HCT116 (cell line): Measurements from ENCODE around the gene PEX10. TPM values are rescaled to one million over a fixed set of nuclear protein-coding genes. Genes with fewer than 3 reads are reported as not detected.

Experiments used
- ATAC-seq: fragments of 200-7000 bp; cut with Tn5 transposase; 2 replicates; pipeline ENCODE4 v1.9.1; 2020; ENCODE audit warnings: mild to moderate bottlenecking, moderate library complexity
- BruUV-seq: library from RNA; stranded (reverse); fragments of 400-500 nt; replicated peaks from 2 replicates; lab custom pipeline; 2021; lab: Mats Ljungman, UMichigan
- CTCF ChIA-PET: fragments of 300-600 bp; sonication (Branson Sonifier 250); formaldehyde crosslinking; loops from one replicate; lab custom pipeline; 2021; ENCODE audit warnings: antibody characterized with exemption; lab: Charles Lee
- POLR2A ChIA-PET: fragments of 300-600, 350-600 bp; sonication (Branson Sonifier 250); formaldehyde crosslinking; loops from one replicate; lab custom pipeline; 2021; ENCODE audit warnings: antibody characterized with exemption; lab: Charles Lee
- RAD21 ChIA-PET, 2 experiments: fragments of 300-600 bp; sonication (Branson Sonifier 250); formaldehyde crosslinking; loops; one replicate each; lab custom pipeline; 2023; ENCODE audit warnings: low total read pairs in 2 of 2; ENCODE audit not compliant: uncharacterized antibody in 2 of 2, unreplicated experiment in 2 of 2, low non-redundant PET in 1 of 2; lab: Charles Lee
- DNase-seq: peaks from one replicate; pipeline ENCODE4 v3.0.0-alpha.2; 2010; ENCODE audit warnings: low read depth, low spot score
- H2AFZ ChIP-seq: fragments of 200-600 bp; shearing (Covaris generic), sonication (generic); 2 replicates; pipeline ENCODE4 v1.6.1; 2017; ENCODE audit warnings: low read depth, mixed run types, mixed read lengths, antibody characterized with exemption, low read length; ENCODE audit not compliant: poor library complexity, severe bottlenecking
- H3K27ac ChIP-seq: 2 replicates; pipeline ENCODE4 v1.5.1; 2012; ENCODE audit warnings: low read depth, low read length
- H3K27me3 ChIP-seq: fragments of 200-600 bp; sonication (generic); 2 replicates; pipeline ENCODE4 v1.6.1; 2016; ENCODE audit warnings: mixed run types, low read length, mixed read lengths; ENCODE audit not compliant: insufficient read depth
- H3K36me3 ChIP-seq, 2 experiments: fragments of 200-500 bp in 1 of 2; fragments of 200-600 bp in 1 of 2; sonication (Bioruptor generic) in 1 of 2; sonication (generic) in 1 of 2; 2 replicates each; pipeline versions ENCODE4 v1.5.1 to v1.6.1; 2014 to 2016; ENCODE audit warnings: low read length in 2 of 2, inconsistent platforms in 1 of 2, mixed read lengths in 1 of 2, mixed run types in 1 of 2; ENCODE audit not compliant: insufficient read depth in 2 of 2, control insufficient read depth in 1 of 2
- H3K4me1 ChIP-seq, 2 experiments: fragments of 200-600 bp in 1 of 2; sonication (generic) in 1 of 2; 2 replicates each; pipeline versions ENCODE4 v1.5.1 to v1.6.1; 2012 to 2017; ENCODE audit warnings: low read length in 2 of 2, inconsistent platforms in 1 of 2, mild to moderate bottlenecking in 1 of 2, mixed read lengths in 1 of 2, mixed run types in 1 of 2, moderate library complexity in 1 of 2; ENCODE audit not compliant: insufficient read depth in 2 of 2, control insufficient read depth in 1 of 2
- H3K4me2 ChIP-seq: fragments of 200-600 bp; sonication (generic); 2 replicates; pipeline ENCODE4 v1.6.1; 2017; ENCODE audit warnings: mixed run types, low read length, mixed read lengths
- H3K4me3 ChIP-seq, 2 experiments: fragments of 200-600 bp in 1 of 2; sonication (generic) in 1 of 2; replicated peaks in 1 of 2; 2 replicates each; pipeline ENCODE4 v1.5.1; 2011 to 2016; ENCODE audit warnings: low read length in 2 of 2, control low read depth in 1 of 2, low read depth in 1 of 2, mild to moderate bottlenecking in 1 of 2, mixed read lengths in 1 of 2, mixed run types in 1 of 2
- H3K79me2 ChIP-seq: fragments of 200-600 bp; sonication (generic); 2 replicates; pipeline ENCODE4 v1.6.1; 2017; ENCODE audit warnings: mild to moderate bottlenecking, mixed run types, low read length, moderate library complexity, mixed read lengths; ENCODE audit not compliant: insufficient read depth
- H3K9ac ChIP-seq: fragments of 200-600 bp; sonication (generic); 2 replicates; pipeline ENCODE4 v1.6.1; 2016; ENCODE audit warnings: low read length, mixed read lengths
- H3K9me2 ChIP-seq: fragments of 200-600 bp; sonication (generic), shearing (Covaris generic); 2 replicates; pipeline ENCODE4 v1.6.1; 2017; ENCODE audit warnings: mixed run types, mild to moderate bottlenecking, moderate library complexity; ENCODE audit not compliant: insufficient read depth
- H3K9me3 ChIP-seq, 2 experiments: fragments of 200-500 bp in 1 of 2; fragments of 200-600 bp in 1 of 2; sonication (Bioruptor generic) in 1 of 2; sonication (generic) in 1 of 2; 2 replicates each; pipeline ENCODE4 v1.6.1; 2014 to 2017; ENCODE audit warnings: low read length in 2 of 2, mixed read lengths in 2 of 2, inconsistent platforms in 1 of 2, low read depth in 1 of 2, mild to moderate bottlenecking in 1 of 2, mixed run types in 1 of 2, moderate library complexity in 1 of 2; ENCODE audit not compliant: control insufficient read depth in 1 of 2, insufficient read depth in 1 of 2
- H4K20me1 ChIP-seq: fragments of 200-600 bp; sonication (generic), shearing (Covaris generic); 2 replicates; pipeline ENCODE4 v1.6.1; 2017; ENCODE audit warnings: mixed run types, mild to moderate bottlenecking, moderate library complexity; ENCODE audit not compliant: insufficient read depth
- CEBPB ChIP-seq: IDR thresholded peaks from 2 replicates; pipeline ENCODE4 v1.6.1; 2012; ENCODE audit warnings: low read depth
- EGR1 ChIP-seq: IDR thresholded peaks from 2 replicates; pipeline ENCODE4 v1.6.1; 2012; ENCODE audit warnings: low read depth
- ELF1 ChIP-seq: IDR thresholded peaks from 2 replicates; pipeline ENCODE4 v1.6.1; 2012; ENCODE audit warnings: low read depth, borderline replicate concordance
- EZH2 ChIP-seq: fragments of 200-600 bp; sonication (generic); IDR thresholded peaks from 2 replicates; pipeline ENCODE4 v1.6.1; 2017; ENCODE audit warnings: antibody characterized with exemption, mixed run types
- EZH2phosphoT487 ChIP-seq: fragments of 200-600 bp; IDR thresholded peaks from 2 replicates; pipeline ENCODE4 v1.6.1; 2018; ENCODE audit warnings: antibody characterized with exemption, borderline replicate concordance
- JUND ChIP-seq: IDR thresholded peaks from 2 replicates; pipeline ENCODE4 v1.6.1; 2012
- POLR2AphosphoS5 ChIP-seq: IDR thresholded peaks from 2 replicates; pipeline ENCODE4 v1.6.1; 2011; ENCODE audit warnings: mild to moderate bottlenecking, low read depth, low read length, moderate library complexity
- SIN3A ChIP-seq: IDR thresholded peaks from 2 replicates; pipeline ENCODE4 v1.6.1; 2012; ENCODE audit warnings: low read depth
- SP1 ChIP-seq: IDR thresholded peaks from 2 replicates; pipeline ENCODE4 v1.6.1; 2012; ENCODE audit warnings: low read depth
- SRF ChIP-seq: IDR thresholded peaks from 2 replicates; pipeline ENCODE4 v1.6.1; 2012; ENCODE audit warnings: low read depth
- TCF7L2 ChIP-seq: IDR thresholded peaks from 2 replicates; pipeline ENCODE4 v1.7.0; 2011; ENCODE audit warnings: borderline replicate concordance, inconsistent platforms; ENCODE audit not compliant: insufficient read depth, insufficient read length; ENCODE audit errors: extremely low read depth
- YY1 ChIP-seq: IDR thresholded peaks from 2 replicates; pipeline ENCODE4 v1.6.1; 2011; ENCODE audit warnings: low read length, low read depth, moderate library complexity, mild to moderate bottlenecking; ENCODE audit not compliant: insufficient replicate concordance; ENCODE audit errors: extremely low read depth
- ZNF274 ChIP-seq: fragments of 200-500 bp; sonication (Bioruptor generic); IDR thresholded peaks from 2 replicates; pipeline ENCODE4 v1.6.1; 2014; ENCODE audit warnings: mild to moderate bottlenecking, low read depth, low read length, inconsistent platforms
- intact Hi-C: fragments of 100-400 bp; cut with micrococcal nuclease; formaldehyde crosslinking; loops from 2 replicates; pipeline ENCODE4 v1.10.0; 2022
- total RNA-seq: library from RNA; stranded (reverse); gene quantifications from one replicate; pipeline ENCODE4 v1.2.1, GENCODE V29; 2021; ENCODE audit not compliant: unreplicated experiment
- TF ChIP-seq, protein P1 (sequence below): IDR thresholded peaks from 2 replicates; pipeline ENCODE4 v1.6.1; 2011; ENCODE audit warnings: mild to moderate bottlenecking, low read length, moderate library complexity; ENCODE audit not compliant: insufficient replicate concordance; ENCODE audit errors: extremely low read depth
- TF ChIP-seq, protein P2 (sequence below): IDR thresholded peaks from 2 replicates; pipeline ENCODE4 v1.6.1; 2012
- TF ChIP-seq, protein P3 (sequence below): IDR thresholded peaks from 2 replicates; pipeline ENCODE4 v1.6.1; 2012; ENCODE audit warnings: low read depth

PEX10 gene
- total RNA-seq, 1 experiment from 2014 or later: 27.9 TPM

DNA sequence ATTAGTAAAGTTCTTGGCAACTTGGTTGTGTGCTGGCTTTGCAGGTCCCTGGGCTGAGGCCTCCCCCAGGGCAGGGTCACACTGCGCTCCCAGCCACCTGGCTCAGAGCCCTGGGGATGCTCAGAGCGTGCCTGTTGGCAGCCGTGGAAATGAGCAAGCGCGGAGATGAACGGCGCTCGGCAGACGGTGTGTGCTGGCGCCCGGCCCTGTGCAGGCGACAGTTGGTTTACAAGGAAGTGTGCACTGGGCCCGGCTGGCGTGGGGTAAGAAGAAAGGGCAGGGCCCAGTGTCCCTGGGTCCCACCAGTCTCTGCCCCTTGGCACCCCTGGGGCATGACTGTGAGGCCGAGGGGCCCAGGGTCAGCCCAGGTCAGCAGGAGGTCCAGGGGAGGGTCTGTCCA, 25.7 kb upstream of the PEX10 start:
- Histone ChIP-seq H3K9me3 (no peaks in the 10 kb centered on the region), H3K9ac (no peak overlapping the region), H2AFZ (no peak overlapping the region), H3K4me2 (no peak overlapping the region), H3K4me1 (no peaks in the 10 kb centered on the region), H3K36me3 (no peaks in the 10 kb centered on the region), H3K4me3 (no peak overlapping the region), H3K79me2 (no peaks in the 10 kb centered on the region), H3K9me2 (no peaks in the 10 kb centered on the region), H3K27ac (no peak overlapping the region), H4K20me1 (no peaks in the 10 kb centered on the region), H3K27me3 (peaks cover 3% of the 10 kb centered on the region; the same call in 1 of the 2 replicates)
- POLR2A ChIA-PET: no interaction called here
- no peak for ATAC-seq
- DNase-seq: no peak
- TF ChIP-seq EZH2: no peak
- TF ChIP-seq SP1: no peak
- no peak for TF ChIP-seq SIN3A
- TF ChIP-seq, protein P1, sequence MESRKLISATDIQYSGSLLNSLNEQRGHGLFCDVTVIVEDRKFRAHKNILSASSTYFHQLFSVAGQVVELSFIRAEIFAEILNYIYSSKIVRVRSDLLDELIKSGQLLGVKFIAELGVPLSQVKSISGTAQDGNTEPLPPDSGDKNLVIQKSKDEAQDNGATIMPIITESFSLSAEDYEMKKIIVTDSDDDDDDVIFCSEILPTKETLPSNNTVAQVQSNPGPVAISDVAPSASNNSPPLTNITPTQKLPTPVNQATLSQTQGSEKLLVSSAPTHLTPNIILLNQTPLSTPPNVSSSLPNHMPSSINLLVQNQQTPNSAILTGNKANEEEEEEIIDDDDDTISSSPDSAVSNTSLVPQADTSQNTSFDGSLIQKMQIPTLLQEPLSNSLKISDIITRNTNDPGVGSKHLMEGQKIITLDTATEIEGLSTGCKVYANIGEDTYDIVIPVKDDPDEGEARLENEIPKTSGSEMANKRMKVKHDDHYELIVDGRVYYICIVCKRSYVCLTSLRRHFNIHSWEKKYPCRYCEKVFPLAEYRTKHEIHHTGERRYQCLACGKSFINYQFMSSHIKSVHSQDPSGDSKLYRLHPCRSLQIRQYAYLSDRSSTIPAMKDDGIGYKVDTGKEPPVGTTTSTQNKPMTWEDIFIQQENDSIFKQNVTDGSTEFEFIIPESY: no peak
- TF ChIP-seq ELF1: no peak
- no peak for TF ChIP-seq ZNF274
- no peak for TF ChIP-seq TCF7L2
- no peak for TF ChIP-seq EZH2phosphoT487
- TF ChIP-seq CEBPB: no peak
- no peak for TF ChIP-seq EGR1
- TF ChIP-seq, protein P2, sequence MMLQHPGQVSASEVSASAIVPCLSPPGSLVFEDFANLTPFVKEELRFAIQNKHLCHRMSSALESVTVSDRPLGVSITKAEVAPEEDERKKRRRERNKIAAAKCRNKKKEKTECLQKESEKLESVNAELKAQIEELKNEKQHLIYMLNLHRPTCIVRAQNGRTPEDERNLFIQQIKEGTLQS: no peak
- no peak for TF ChIP-seq YY1
- TF ChIP-seq, protein P3, sequence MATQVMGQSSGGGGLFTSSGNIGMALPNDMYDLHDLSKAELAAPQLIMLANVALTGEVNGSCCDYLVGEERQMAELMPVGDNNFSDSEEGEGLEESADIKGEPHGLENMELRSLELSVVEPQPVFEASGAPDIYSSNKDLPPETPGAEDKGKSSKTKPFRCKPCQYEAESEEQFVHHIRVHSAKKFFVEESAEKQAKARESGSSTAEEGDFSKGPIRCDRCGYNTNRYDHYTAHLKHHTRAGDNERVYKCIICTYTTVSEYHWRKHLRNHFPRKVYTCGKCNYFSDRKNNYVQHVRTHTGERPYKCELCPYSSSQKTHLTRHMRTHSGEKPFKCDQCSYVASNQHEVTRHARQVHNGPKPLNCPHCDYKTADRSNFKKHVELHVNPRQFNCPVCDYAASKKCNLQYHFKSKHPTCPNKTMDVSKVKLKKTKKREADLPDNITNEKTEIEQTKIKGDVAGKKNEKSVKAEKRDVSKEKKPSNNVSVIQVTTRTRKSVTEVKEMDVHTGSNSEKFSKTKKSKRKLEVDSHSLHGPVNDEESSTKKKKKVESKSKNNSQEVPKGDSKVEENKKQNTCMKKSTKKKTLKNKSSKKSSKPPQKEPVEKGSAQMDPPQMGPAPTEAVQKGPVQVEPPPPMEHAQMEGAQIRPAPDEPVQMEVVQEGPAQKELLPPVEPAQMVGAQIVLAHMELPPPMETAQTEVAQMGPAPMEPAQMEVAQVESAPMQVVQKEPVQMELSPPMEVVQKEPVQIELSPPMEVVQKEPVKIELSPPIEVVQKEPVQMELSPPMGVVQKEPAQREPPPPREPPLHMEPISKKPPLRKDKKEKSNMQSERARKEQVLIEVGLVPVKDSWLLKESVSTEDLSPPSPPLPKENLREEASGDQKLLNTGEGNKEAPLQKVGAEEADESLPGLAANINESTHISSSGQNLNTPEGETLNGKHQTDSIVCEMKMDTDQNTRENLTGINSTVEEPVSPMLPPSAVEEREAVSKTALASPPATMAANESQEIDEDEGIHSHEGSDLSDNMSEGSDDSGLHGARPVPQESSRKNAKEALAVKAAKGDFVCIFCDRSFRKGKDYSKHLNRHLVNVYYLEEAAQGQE: no peak
- TF ChIP-seq POLR2AphosphoS5: no peak
- no peak for TF ChIP-seq SRF
- no peak for TF ChIP-seq JUND
- intact Hi-C loops: no loop called here
- no TSS peak for BruUV-seq
- CTCF ChIA-PET: no interaction called here
- RAD21 ChIA-PET: no interaction called here
